IMR-90 (cell line): Measurements from ENCODE around the gene NARF. TPM values are rescaled to one million over a fixed set of nuclear protein-coding genes. Genes with fewer than 3 reads are reported as not detected.

Source experiments
- ATAC-seq: fragments of 200-7000 bp; cut with Tn5 transposase; 2 replicates; pipeline ENCODE4 v1.9.1; 2020; ENCODE audit warnings: low read depth, mild to moderate bottlenecking, moderate library complexity
- BruUV-seq: library from RNA; stranded (reverse); fragments of 400-500 nt; replicated peaks from 2 replicates; lab custom pipeline; 2021; lab: Mats Ljungman, UMichigan
- CTCF ChIA-PET: fragments of 300-600 bp; formaldehyde crosslinking; extraction: SDS; loops from one replicate; lab custom pipeline; 2021; ENCODE audit warnings: antibody characterized with exemption; lab: Yijun Ruan, JAX
- POLR2A ChIA-PET: fragments of 300-600 bp; sonication (Branson Sonifier 250); formaldehyde crosslinking; loops from one replicate; lab custom pipeline; 2022; ENCODE audit warnings: antibody characterized with exemption; ENCODE audit not compliant: unreplicated experiment; lab: Charles Lee
- DNase-seq: peaks from one replicate; pipeline ENCODE4 v3.0.0; 2013
- H2AFZ ChIP-seq: replicated peaks from 2 replicates; pipeline ENCODE3; 2013; ENCODE audit warnings: low read length, mild to moderate bottlenecking; ENCODE audit not compliant: poor library complexity
- H2AK5ac ChIP-seq: 2 replicates; pipeline ENCODE4 v1.6.1; 2013; ENCODE audit warnings: low read depth, low read length, inconsistent platforms
- H2AK9ac ChIP-seq: replicated peaks from 2 replicates; pipeline ENCODE3; 2013; ENCODE audit warnings: mild to moderate bottlenecking, low read depth, low read length, moderate library complexity; ENCODE audit not compliant: poor library complexity
- H2BK120ac ChIP-seq: 2 replicates; pipeline ENCODE4 v1.6.1; 2013; ENCODE audit warnings: low read depth, low read length, inconsistent platforms
- H2BK15ac ChIP-seq: 3 replicates; pipeline ENCODE4 v1.6.1; 2013; ENCODE audit warnings: low read depth, low read length, inconsistent platforms
- H2BK20ac ChIP-seq: 2 replicates; pipeline ENCODE4 v1.6.1; 2013; ENCODE audit warnings: low read depth, mild to moderate bottlenecking, inconsistent platforms, low read length, moderate library complexity
- H2BK5ac ChIP-seq: 2 replicates; pipeline ENCODE4 v1.6.1; 2013; ENCODE audit warnings: mild to moderate bottlenecking, low read depth, low read length, inconsistent platforms; ENCODE audit not compliant: poor library complexity, severe bottlenecking
- H3K14ac ChIP-seq: replicated peaks from 2 replicates; pipeline ENCODE4 v1.6.1; 2013; ENCODE audit warnings: low read depth, low read length, inconsistent platforms
- H3K18ac ChIP-seq: 2 replicates; pipeline ENCODE4 v1.6.1; 2013; ENCODE audit warnings: low read depth, low read length, control low read depth
- H3K23ac ChIP-seq: 2 replicates; pipeline ENCODE4 v1.6.1; 2013; ENCODE audit warnings: low read depth, low read length, inconsistent platforms
- H3K27ac ChIP-seq: 2 replicates; pipeline ENCODE4 v1.5.1; 2013; ENCODE audit warnings: mild to moderate bottlenecking, control low read depth, low read length; ENCODE audit not compliant: insufficient read depth
- H3K27me3 ChIP-seq: 2 replicates; pipeline ENCODE4 v1.6.1; 2013; ENCODE audit warnings: low read length; ENCODE audit not compliant: control insufficient read depth, insufficient read depth
- H3K36me3 ChIP-seq: 2 replicates; pipeline ENCODE4 v1.6.1; 2013; ENCODE audit warnings: low read length, mixed read lengths; ENCODE audit not compliant: control insufficient read depth, insufficient read depth
- H3K4ac ChIP-seq: 2 replicates; pipeline ENCODE4 v1.6.1; 2013; ENCODE audit warnings: low read depth, low read length, inconsistent platforms
- H3K4me1 ChIP-seq: 2 replicates; pipeline ENCODE4 v1.6.1; 2013; ENCODE audit warnings: low read length, mixed read lengths; ENCODE audit not compliant: control insufficient read depth, insufficient read depth
- H3K4me2 ChIP-seq: 2 replicates; pipeline ENCODE4 v1.6.1; 2013; ENCODE audit warnings: low read depth, mild to moderate bottlenecking, control low read depth, low read length, moderate library complexity
- H3K4me3 ChIP-seq: 2 replicates; pipeline ENCODE4 v1.5.1; 2013; ENCODE audit warnings: low read depth, mild to moderate bottlenecking, control low read depth, low read length, moderate library complexity; ENCODE audit not compliant: insufficient read depth
- H3K56ac ChIP-seq: 2 replicates; pipeline ENCODE4 v1.6.1; 2013; ENCODE audit warnings: low read length, inconsistent platforms; ENCODE audit not compliant: insufficient read depth; ENCODE audit errors: extremely low read depth
- H3K79me1 ChIP-seq, 2 experiments: 2 replicates each; pipeline ENCODE4 v1.6.1; 2013; ENCODE audit warnings: low read length in 2 of 2, inconsistent platforms in 1 of 2, low read depth in 1 of 2
- H3K9ac ChIP-seq: 2 replicates; pipeline ENCODE4 v1.6.1; 2013; ENCODE audit warnings: low read depth, low read length, control low read depth
- H3K9me1 ChIP-seq: 2 replicates; pipeline ENCODE4 v1.6.1; 2013; ENCODE audit warnings: low read length, inconsistent platforms; ENCODE audit not compliant: insufficient read depth
- H3K9me3 ChIP-seq: 2 replicates; pipeline ENCODE4 v1.6.1; 2013; ENCODE audit warnings: low read length; ENCODE audit not compliant: control insufficient read depth, insufficient read depth
- H4K20me1 ChIP-seq: 2 replicates; pipeline ENCODE4 v1.6.1; 2013; ENCODE audit warnings: low read length, inconsistent platforms; ENCODE audit not compliant: insufficient read depth
- H4K5ac ChIP-seq: 2 replicates; pipeline ENCODE4 v1.6.1; 2013; ENCODE audit warnings: mild to moderate bottlenecking, low read depth, low read length, control low read depth
- H4K8ac ChIP-seq, 2 experiments: 2 replicates each; pipeline ENCODE4 v1.6.1; 2013; ENCODE audit warnings: low read depth in 2 of 2, low read length in 2 of 2, control low read depth in 1 of 2, inconsistent platforms in 1 of 2
- H4K91ac ChIP-seq: 2 replicates; pipeline ENCODE4 v1.6.1; 2013; ENCODE audit warnings: low read depth, low read length, inconsistent platforms; ENCODE audit not compliant: insufficient read depth
- BHLHE40 ChIP-seq: fragments of 150-350 bp; IDR thresholded peaks from 2 replicates; pipeline ENCODE4 v1.6.1; 2016; ENCODE audit warnings: mild to moderate bottlenecking, low read depth, low read length
- CEBPB ChIP-seq: IDR thresholded peaks from 2 replicates; pipeline ENCODE4 v1.6.1; 2012; ENCODE audit warnings: low read depth, low read length, improper control_type of control experiment
- CHD1 ChIP-seq: IDR thresholded peaks from 2 replicates; pipeline ENCODE4 v1.6.1; 2012; ENCODE audit warnings: low read depth, low read length, improper control_type of control experiment
- FOS ChIP-seq: fragments of 150-350 bp; IDR thresholded peaks from 2 replicates; pipeline ENCODE4 v1.6.1; 2016; ENCODE audit warnings: low read depth, low read length
- MAFK ChIP-seq: IDR thresholded peaks from 2 replicates; pipeline ENCODE4 v1.6.1; 2012; ENCODE audit warnings: low read depth, low read length, improper control_type of control experiment
- MAZ ChIP-seq: IDR thresholded peaks from 2 replicates; pipeline ENCODE4 v1.6.1; 2012; ENCODE audit warnings: low read depth, mild to moderate bottlenecking, low read length, improper control_type of control experiment, moderate library complexity, borderline replicate concordance
- MXI1 ChIP-seq: IDR thresholded peaks from 2 replicates; pipeline ENCODE4 v1.6.1; 2012; ENCODE audit warnings: low read depth, mild to moderate bottlenecking, low read length, moderate library complexity, borderline replicate concordance
- NFE2L2 ChIP-seq: fragments of 150-350 bp; IDR thresholded peaks from 2 replicates; pipeline ENCODE4 v1.6.1; 2016; ENCODE audit warnings: low read depth, mild to moderate bottlenecking, low read length
- POLR2A ChIP-seq: IDR thresholded peaks from 2 replicates; pipeline ENCODE4 v1.6.1; 2012; ENCODE audit warnings: mild to moderate bottlenecking, low read depth, low read length
- RAD21 ChIP-seq: IDR thresholded peaks from 2 replicates; pipeline ENCODE4 v1.6.1; 2012; ENCODE audit warnings: low read length, improper control_type of control experiment
- RCOR1 ChIP-seq: IDR thresholded peaks from 2 replicates; pipeline ENCODE4 v1.6.1; 2012; ENCODE audit warnings: mild to moderate bottlenecking, low read length, improper control_type of control experiment; ENCODE audit not compliant: insufficient replicate concordance
- RFX5 ChIP-seq: IDR thresholded peaks from 2 replicates; pipeline ENCODE4 v1.8.0; 2012; ENCODE audit warnings: low read depth, mild to moderate bottlenecking, low read length, moderate library complexity
- SMC3 ChIP-seq: fragments of 150-350 bp; IDR thresholded peaks from 2 replicates; pipeline ENCODE4 v1.6.1; 2016; ENCODE audit warnings: low read depth, mild to moderate bottlenecking, antibody characterized with exemption, low read length, moderate library complexity
- WGBS, 2 experiments: methylation state at CpG; one replicate each; pipeline versions ENCODE4 v1.1.5 to v1.1.7; 2013; ENCODE audit warnings: missing lambda C conversion rate in 2 of 2; ENCODE audit not compliant: insufficient read length in 1 of 2; ENCODE audit errors: extremely low coverage in 2 of 2; 5-methylcytosine and 5-hydroxymethylcytosine counted together
- dilution Hi-C: fragments of 300-500 bp; cut with HindIII; formaldehyde crosslinking; loops from one replicate; pipeline ENCODE4 v1.14.3; 2018; ENCODE audit warnings: low sequenced_read_pairs; ENCODE audit not compliant: unreplicated experiment
- in situ Hi-C: fragments of 300-500 bp; cut with MboI; formaldehyde crosslinking; loops from 3 replicates; pipeline ENCODE4 v1.14.3; 2019; ENCODE audit warnings: low sequenced_read_pairs, inconsistent platforms, mixed read lengths
- intact Hi-C: fragments of 100-400 bp; cut with micrococcal nuclease; formaldehyde crosslinking; loops from 2 replicates; pipeline ENCODE4 v1.10.0; 2022
- polyA plus RNA-seq, 3 experiments: library from polyadenylated mRNA; depleted of rRNA; stranded (reverse); fragments of >200 nt; gene quantifications; 2 replicates each; pipeline ENCODE4 v1.2.3, GENCODE V29; 2012; ENCODE audit warnings: low replicate concordance in 1 of 3
- total RNA-seq: library from RNA; depleted of rRNA; stranded (reverse); fragments of >200 nt; gene quantifications from 2 replicates; pipeline ENCODE4 v1.2.3, GENCODE V29; 2012
- TF ChIP-seq, protein P1 (sequence below): fragments of 150-350 bp; IDR thresholded peaks from 2 replicates; pipeline ENCODE4 v1.6.1; 2016; ENCODE audit warnings: low read depth, mild to moderate bottlenecking, low read length, moderate library complexity, borderline replicate concordance
- TF ChIP-seq, protein P2 (sequence below): fragments of 150-350 bp; IDR thresholded peaks from 2 replicates; pipeline ENCODE4 v1.6.1; 2017; ENCODE audit warnings: mild to moderate bottlenecking, antibody characterized with exemption, low read length, low read depth
- TF ChIP-seq, protein P3 (sequence below): conservative IDR thresholded peaks from 2 replicates; pipeline ENCODE4 v1.5.1; 2012; ENCODE audit warnings: mild to moderate bottlenecking, low read depth, low read length, improper control_type of control experiment

Gene NARF
- total and polyA plus RNA-seq, 2 of the 4 experiments (the other 2 are of a cell fraction), result 83.7 to 94.8 TPM

DNA sequence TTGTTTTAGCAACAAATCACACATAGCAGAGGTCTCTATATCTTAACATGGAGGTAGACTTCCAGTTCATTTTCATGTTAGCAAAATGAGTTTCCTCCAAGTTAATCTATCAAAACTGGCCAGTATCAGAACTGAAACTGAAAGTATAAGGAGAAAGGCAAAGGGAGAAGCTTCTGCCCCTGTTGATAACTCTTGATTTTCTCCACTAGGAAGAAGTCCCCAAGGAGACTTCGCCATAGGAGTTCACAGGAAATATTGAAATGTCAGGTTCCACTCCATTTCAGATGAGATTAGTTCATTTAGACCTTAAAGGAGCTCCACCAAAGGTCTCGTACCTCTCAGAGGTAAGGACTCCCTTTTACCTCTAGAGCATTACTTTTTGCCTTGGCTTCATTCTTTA, 39.0 kb upstream of the NARF start:
- no peak overlapping the region for H3K9ac ChIP-seq
- peaks cover 5% of the 10 kb centered on the region; the same call in 1 of the 2 replicates for H3K9me3 ChIP-seq
- POLR2A ChIA-PET, result no interaction called here
- H4K8ac ChIP-seq, result peak overlapping the region in 1 of 2 experiments; percentile 62; a peak in 1 of 4 replicates
- H3K27ac ChIP-seq, result no peak overlapping the region
- H4K91ac ChIP-seq, result no peak overlapping the region
- H2AK9ac ChIP-seq, result no peak overlapping the region
- H3K36me3 ChIP-seq, result peaks cover 2% of the 10 kb centered on the region; the same call in 1 of the 2 replicates
- H3K4ac ChIP-seq, result no peak overlapping the region
- no TSS peak for BruUV-seq
- H4K20me1 ChIP-seq, result peaks cover 16% of the 10 kb centered on the region
- no peak for TF ChIP-seq SMC3
- no peak for TF ChIP-seq CHD1
- TF ChIP-seq RAD21, result no peak
- TF ChIP-seq, protein P1, sequence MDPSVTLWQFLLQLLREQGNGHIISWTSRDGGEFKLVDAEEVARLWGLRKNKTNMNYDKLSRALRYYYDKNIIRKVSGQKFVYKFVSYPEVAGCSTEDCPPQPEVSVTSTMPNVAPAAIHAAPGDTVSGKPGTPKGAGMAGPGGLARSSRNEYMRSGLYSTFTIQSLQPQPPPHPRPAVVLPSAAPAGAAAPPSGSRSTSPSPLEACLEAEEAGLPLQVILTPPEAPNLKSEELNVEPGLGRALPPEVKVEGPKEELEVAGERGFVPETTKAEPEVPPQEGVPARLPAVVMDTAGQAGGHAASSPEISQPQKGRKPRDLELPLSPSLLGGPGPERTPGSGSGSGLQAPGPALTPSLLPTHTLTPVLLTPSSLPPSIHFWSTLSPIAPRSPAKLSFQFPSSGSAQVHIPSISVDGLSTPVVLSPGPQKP, result no peak
- no peak for TF ChIP-seq MAZ
- TF ChIP-seq POLR2A, result no peak
- TF ChIP-seq NFE2L2, result no peak
- TF ChIP-seq RFX5, result no peak
- TF ChIP-seq MXI1, result no peak
- no peak for TF ChIP-seq RCOR1
- TF ChIP-seq FOS, result no peak
- no peak for TF ChIP-seq MAFK
- no peak for TF ChIP-seq BHLHE40
- TF ChIP-seq, protein P2, sequence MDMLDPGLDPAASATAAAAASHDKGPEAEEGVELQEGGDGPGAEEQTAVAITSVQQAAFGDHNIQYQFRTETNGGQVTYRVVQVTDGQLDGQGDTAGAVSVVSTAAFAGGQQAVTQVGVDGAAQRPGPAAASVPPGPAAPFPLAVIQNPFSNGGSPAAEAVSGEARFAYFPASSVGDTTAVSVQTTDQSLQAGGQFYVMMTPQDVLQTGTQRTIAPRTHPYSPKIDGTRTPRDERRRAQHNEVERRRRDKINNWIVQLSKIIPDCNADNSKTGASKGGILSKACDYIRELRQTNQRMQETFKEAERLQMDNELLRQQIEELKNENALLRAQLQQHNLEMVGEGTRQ, result no peak
- TF ChIP-seq, protein P3, sequence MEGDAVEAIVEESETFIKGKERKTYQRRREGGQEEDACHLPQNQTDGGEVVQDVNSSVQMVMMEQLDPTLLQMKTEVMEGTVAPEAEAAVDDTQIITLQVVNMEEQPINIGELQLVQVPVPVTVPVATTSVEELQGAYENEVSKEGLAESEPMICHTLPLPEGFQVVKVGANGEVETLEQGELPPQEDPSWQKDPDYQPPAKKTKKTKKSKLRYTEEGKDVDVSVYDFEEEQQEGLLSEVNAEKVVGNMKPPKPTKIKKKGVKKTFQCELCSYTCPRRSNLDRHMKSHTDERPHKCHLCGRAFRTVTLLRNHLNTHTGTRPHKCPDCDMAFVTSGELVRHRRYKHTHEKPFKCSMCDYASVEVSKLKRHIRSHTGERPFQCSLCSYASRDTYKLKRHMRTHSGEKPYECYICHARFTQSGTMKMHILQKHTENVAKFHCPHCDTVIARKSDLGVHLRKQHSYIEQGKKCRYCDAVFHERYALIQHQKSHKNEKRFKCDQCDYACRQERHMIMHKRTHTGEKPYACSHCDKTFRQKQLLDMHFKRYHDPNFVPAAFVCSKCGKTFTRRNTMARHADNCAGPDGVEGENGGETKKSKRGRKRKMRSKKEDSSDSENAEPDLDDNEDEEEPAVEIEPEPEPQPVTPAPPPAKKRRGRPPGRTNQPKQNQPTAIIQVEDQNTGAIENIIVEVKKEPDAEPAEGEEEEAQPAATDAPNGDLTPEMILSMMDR, result no peak
- no peak for TF ChIP-seq CEBPB
- no peak overlapping the region for H2AFZ ChIP-seq
- no peak overlapping the region for H2AK5ac ChIP-seq
- no peak for DNase-seq
- 100% methylated on average over 1 of the region's 2 CpGs; no CpG with 5 or more reads in 1 of the 2 experiments for WGBS, 2 experiments
- no peaks in the 10 kb centered on the region for H3K4me1 ChIP-seq
- dilution Hi-C loops (no loop called here), in situ Hi-C loops (no loop called here), intact Hi-C loops (no loop called here)
- CTCF ChIA-PET, result no interaction called here
- H2BK20ac ChIP-seq, result no peak overlapping the region
- H2BK5ac ChIP-seq, result no peak overlapping the region
- no peak overlapping the region for H4K5ac ChIP-seq
- no peak overlapping the region for H2BK120ac ChIP-seq
- H3K18ac ChIP-seq, result no peak overlapping the region
- no peak overlapping the region for H3K23ac ChIP-seq
- H3K4me2 ChIP-seq, result peak overlapping the region; percentile 98; the same call in 1 of the 2 replicates
- H3K56ac ChIP-seq, result no peak overlapping the region
- H3K9me1 ChIP-seq, result 0 out of 2 replicates have a peak, but pooled peaks cover 4% of the 10 kb centered on the region
- no peak overlapping the region for H3K14ac ChIP-seq
- peak overlapping the region; percentile 6; the same call in 1 of the 2 replicates for H3K4me3 ChIP-seq
- no peak for ATAC-seq
- H2BK15ac ChIP-seq, result no peak overlapping the region
- no peaks in the 10 kb centered on the region for H3K27me3 ChIP-seq
- peaks cover 0 to 11% of the 10 kb centered on the region in 2 experiments; a peak in 1 of 4 replicates for H3K79me1 ChIP-seq
